Keratinocyte (primary cell): ENCODE measurements around the gene PTPRZ1. TPM values are rescaled to one million over a fixed set of nuclear protein-coding genes. Genes with fewer than 3 reads are reported as not detected.

ENCODE experiments used
- DNase-seq: peaks from one replicate; pipeline ENCODE4 v3.0.0-alpha.2; 2011; ENCODE audit warnings: low read depth, missing footprints, low spot score
- FAIRE-seq: peaks from 2 replicates; lab custom pipeline; 2011; peaks lifted over from hg19 to GRCh38; lab: Jason Lieb, UNC
- H2AFZ ChIP-seq: 2 replicates; pipeline ENCODE4 v1.6.0; 2012; ENCODE audit warnings: low read length, control low read depth, inconsistent platforms; ENCODE audit not compliant: control insufficient read depth
- H3K27ac ChIP-seq: 2 replicates; pipeline ENCODE4 v1.5.1; 2011; ENCODE audit warnings: low read length; ENCODE audit not compliant: control insufficient read depth, insufficient read depth
- H3K27me3 ChIP-seq: 3 replicates; pipeline ENCODE4 v1.6.0; 2011; ENCODE audit warnings: low read length; ENCODE audit not compliant: control insufficient read depth, insufficient read depth; ENCODE audit errors: extremely low read depth
- H3K36me3 ChIP-seq, 2 experiments: 2 replicates in 1 of 2; 3 replicates in 1 of 2; pipeline ENCODE4 v1.5.1; 2011; ENCODE audit warnings: low read length in 2 of 2, mild to moderate bottlenecking in 1 of 2; ENCODE audit not compliant: control insufficient read depth in 2 of 2, insufficient read depth in 2 of 2; ENCODE audit errors: extremely low read depth in 1 of 2
- H3K4me1 ChIP-seq: 3 replicates; pipeline ENCODE4 v1.5.1; 2011; ENCODE audit warnings: low read length; ENCODE audit not compliant: control insufficient read depth, insufficient read depth; ENCODE audit errors: extremely low read depth
- H3K4me2 ChIP-seq: 3 replicates; pipeline ENCODE4 v1.6.0; 2011; ENCODE audit warnings: low read depth, low read length; ENCODE audit not compliant: control insufficient read depth, insufficient read depth; ENCODE audit errors: extremely low read depth
- H3K4me3 ChIP-seq, 3 experiments: fragments of 200-600 bp in 1 of 3; sonication (generic) in 1 of 3; 2 replicates in 2 of 3; 3 replicates in 1 of 3; pipeline ENCODE4 v1.5.1; 2011 to 2016; ENCODE audit warnings: low read length in 3 of 3, mild to moderate bottlenecking in 3 of 3, control low read depth in 2 of 3, inconsistent platforms in 1 of 3, low read depth in 1 of 3, mixed read lengths in 1 of 3, mixed run types in 1 of 3, moderate library complexity in 1 of 3; ENCODE audit not compliant: control insufficient read depth in 2 of 3, insufficient read depth in 2 of 3; ENCODE audit errors: extremely low read depth in 1 of 3
- H3K79me2 ChIP-seq: 2 replicates; pipeline ENCODE4 v1.6.0; 2012; ENCODE audit warnings: low read length; ENCODE audit not compliant: control insufficient read depth, insufficient read depth
- H3K9ac ChIP-seq: 3 replicates; pipeline ENCODE4 v1.6.0; 2011; ENCODE audit warnings: low read length; ENCODE audit not compliant: control insufficient read depth, insufficient read depth; ENCODE audit errors: extremely low read depth
- H3K9me1 ChIP-seq: 3 replicates; pipeline ENCODE4 v1.6.0; 2011; ENCODE audit warnings: low read length; ENCODE audit not compliant: control insufficient read depth, insufficient read depth; ENCODE audit errors: extremely low read depth
- H3K9me3 ChIP-seq: 2 replicates; pipeline ENCODE4 v1.5.1; 2012; ENCODE audit warnings: low read depth, low read length; ENCODE audit not compliant: control insufficient read depth
- H4K20me1 ChIP-seq: 3 replicates; pipeline ENCODE4 v1.6.0; 2011; ENCODE audit warnings: low read length; ENCODE audit not compliant: control insufficient read depth, insufficient read depth; ENCODE audit errors: extremely low read depth
- CTCF ChIP-seq, 3 experiments: IDR thresholded peaks in 1 of 3; conservative IDR thresholded peaks in 1 of 3; optimal IDR thresholded peaks in 1 of 3; 2 replicates in 2 of 3; 3 replicates in 1 of 3; pipeline versions ENCODE3 to v1.5.1; 2011; ENCODE audit warnings: low read length in 3 of 3, mild to moderate bottlenecking in 3 of 3, moderate library complexity in 2 of 3, control low read depth in 1 of 3, inconsistent platforms in 1 of 3; ENCODE audit not compliant: insufficient read depth in 2 of 3; ENCODE audit errors: extremely low read depth in 1 of 3
- EZH2 ChIP-seq: IDR thresholded peaks from one replicate; pipeline ENCODE4 v1.6.1; 2012; ENCODE audit warnings: inconsistent platforms, mild to moderate bottlenecking, low read length, moderate library complexity
- dilution Hi-C: fragments of 300-500 bp; cut with MboI; formaldehyde crosslinking; loops from one replicate; pipeline ENCODE4 v1.7.0; 2020; ENCODE audit warnings: low sequenced_read_pairs; ENCODE audit not compliant: extremely low pct_ligation_motif_present
- polyA plus RNA-seq, 5 experiments: library from polyadenylated mRNA; depleted of rRNA in 3 of 5; stranded (reverse) in 3 of 5; stranded (forward) in 1 of 5; unstranded in 1 of 5; fragments of >200 nt; gene quantifications; 1 replicate in 1 of 5; 2 replicates in 3 of 5; 3 replicates in 1 of 5; pipeline versions ENCODE4 v1.2.1 to v1.2.3, GENCODE V29; 2011 to 2012; ENCODE audit warnings: missing spikeins in 2 of 5, low read depth in 1 of 5, low replicate concordance in 1 of 5

PTPRZ1 gene
- polyA plus RNA-seq, 1 donor (not counting 4 experiments of a cell fraction or from before 2014, with no cell fraction given), result 58.3 TPM

- H3K4me2 ChIP-seq, result no peak overlapping the region
- H3K9ac ChIP-seq, result no peak overlapping the region
- no peaks in the 10 kb centered on the region for H3K9me3 ChIP-seq
- no peak overlapping the region for H3K4me3 ChIP-seq
- H3K27ac ChIP-seq, result no peak overlapping the region
- FAIRE-seq (no peak), DNase-seq (no peak)
- dilution Hi-C loops, result no loop called here
- no peak overlapping the region for H2AFZ ChIP-seq
- H3K27me3 ChIP-seq, result no peaks in the 10 kb centered on the region
- H3K9me1 ChIP-seq, result no peaks in the 10 kb centered on the region
- H3K79me2 ChIP-seq, result no peaks in the 10 kb centered on the region
- no peaks in the 10 kb centered on the region for H3K36me3 ChIP-seq
- no peaks in the 10 kb centered on the region for H3K4me1 ChIP-seq
- H4K20me1 ChIP-seq, result no peaks in the 10 kb centered on the region
- TF ChIP-seq EZH2 (no peak), CTCF (optimal IDR thresholded peaks at IDR 0.05 in 1 of 3, IDR thresholded peaks at IDR 0.05 in 1 of 3, conservative IDR thresholded peaks at IDR 0.05 in 1 of 3; ENCODE audit: extremely low read depth in 1 of 3, insufficient read depth in 2 of 3, low read length in 3 of 3) (no peak)
These were observed 154.1 kb downstream of the PTPRZ1 start for GRCh38 chr7:122027058-122027457.

GRCh38 chr7:122033641-122034040 lies 160.7 kb downstream of the PTPRZ1 start:
- no peaks in the 10 kb centered on the region for H3K4me1 ChIP-seq
- TF ChIP-seq CTCF (optimal IDR thresholded peaks at IDR 0.05 in 1 of 3, IDR thresholded peaks at IDR 0.05 in 1 of 3, conservative IDR thresholded peaks at IDR 0.05 in 1 of 3; ENCODE audit: extremely low read depth in 1 of 3, insufficient read depth in 2 of 3, low read length in 3 of 3) (no peak), EZH2 (no peak)
- no peaks in the 10 kb centered on the region for H3K9me1 ChIP-seq
- H3K4me3 ChIP-seq, result no peak overlapping the region
- H3K9me3 ChIP-seq, result no peaks in the 10 kb centered on the region
- H3K27ac ChIP-seq, result no peak overlapping the region
- no peak overlapping the region for H3K4me2 ChIP-seq
- no peak for DNase-seq
- H4K20me1 ChIP-seq, result no peaks in the 10 kb centered on the region
- no peak overlapping the region for H3K9ac ChIP-seq
- no peaks in the 10 kb centered on the region for H3K79me2 ChIP-seq
- no peak for FAIRE-seq
- no peak overlapping the region for H2AFZ ChIP-seq
- H3K36me3 ChIP-seq, result no peaks in the 10 kb centered on the region
- dilution Hi-C loops, result no loop called here
- H3K27me3 ChIP-seq, result no peaks in the 10 kb centered on the region
